Prostate gland (tissue), 2 donors: ENCODE results near the gene TNPO3. TPM values are rescaled to one million over a fixed set of nuclear protein-coding genes. Genes with fewer than 3 reads are reported as not detected.

Experiments
- DNase-seq: peaks from one replicate; pipeline ENCODE4 v3.0.0-alpha.2; 2019; ENCODE audit warnings: low spot score
- H3K27ac ChIP-seq, 2 donors: fragments of 200-600 bp; sonication (generic); 2 replicates each; pipeline ENCODE4 v1.5.1; 2017 to 2019
- H3K27me3 ChIP-seq: fragments of 200-600 bp; sonication (generic); replicated peaks from 2 replicates; pipeline ENCODE4 v1.5.1; 2019; ENCODE audit not compliant: insufficient read depth
- H3K36me3 ChIP-seq, 2 donors: fragments of 200-600 bp; sonication (generic); 1 replicate in 1 of 2; 2 replicates in 1 of 2; pipeline versions ENCODE4 v1.5.1 to v1.8.1; 2017 to 2019
- H3K4me1 ChIP-seq: fragments of 200-600 bp; sonication (generic); replicated peaks from 2 replicates; pipeline ENCODE4 v1.5.1; 2019
- H3K4me3 ChIP-seq, 2 donors: fragments of 200-600 bp; sonication (generic); 2 replicates each; pipeline ENCODE4 v1.5.1; 2017 to 2019
- H3K9me3 ChIP-seq: fragments of 200-600 bp; sonication (generic); 2 replicates; pipeline ENCODE4 v1.5.1; 2017
- CTCF ChIP-seq, 4 experiments: fragments of 200-600 bp in 2 of 4; fragments of 450-650 bp in 2 of 4; sonication (generic) in 2 of 4; IDR thresholded peaks; 1 replicate in 3 of 4; 2 replicates in 1 of 4; pipeline ENCODE4 v1.5.1; 2016 to 2019; ENCODE audit warnings: antibody characterized with exemption in 4 of 4, mild to moderate bottlenecking in 2 of 4, moderate library complexity in 2 of 4
- POLR2A ChIP-seq: fragments of 450-650 bp; IDR thresholded peaks from one replicate; pipeline ENCODE4 v1.6.1; 2016; ENCODE audit warnings: antibody characterized with exemption, mild to moderate bottlenecking
- POLR2AphosphoS5 ChIP-seq: sonication (generic); formaldehyde crosslinking; IDR thresholded peaks from one replicate; pipeline ENCODE4 v1.6.1; 2017; ENCODE audit warnings: antibody characterized with exemption
- WGBS: methylation state at CpG from one replicate; pipeline ENCODE4 v1.1.5; 2018; 5-methylcytosine and 5-hydroxymethylcytosine counted together
- intact Hi-C: fragments of 100-400 bp; cut with DNase I; formaldehyde crosslinking; loops from one replicate; pipeline ENCODE4 v1.14.2; 2022
- total RNA-seq, 2 donors: library from RNA; depleted of rRNA; stranded (reverse); fragments of >200 nt; gene quantifications; one replicate each; pipeline ENCODE4 v1.1.0, GENCODE V29; 2016

TNPO3 gene
- total RNA-seq, 2 donors from 2014 or later = 32.2 to 42.3 TPM

- no peak overlapping the region for H3K27ac ChIP-seq
- no peaks in the 10 kb centered on the region for H3K9me3 ChIP-seq
- no peak overlapping the region for H3K4me3 ChIP-seq
- intact Hi-C loops = no loop called here
- TF ChIP-seq POLR2AphosphoS5 = no peak
- TF ChIP-seq POLR2A = no peak
- no peak for TF ChIP-seq CTCF (IDR thresholded peaks at IDR 0.05)
- no peaks in the 10 kb centered on the region for H3K4me1 ChIP-seq
- H3K27me3 ChIP-seq = no peaks in the 10 kb centered on the region
- H3K36me3 ChIP-seq = peaks cover 4 to 7% of the 10 kb centered on the region in 2 donors
- DNase-seq = no peak
Observed at GRCh38 chr7:128985660-128986059, 69.3 kb downstream of the TNPO3 start.

GRCh38 chr7:128982105-128982504 lies 72.8 kb downstream of the TNPO3 start:
- Histone ChIP-seq H3K4me1 (no peaks in the 10 kb centered on the region), H3K9me3 (no peaks in the 10 kb centered on the region), H3K27me3 (no peaks in the 10 kb centered on the region), H3K4me3 (no peak overlapping the region), H3K27ac (no peak overlapping the region), H3K36me3 (peaks cover 4 to 7% of the 10 kb centered on the region in 2 donors)
- WGBS = 96% methylated on average over 2 of the region's 2 CpGs
- TF ChIP-seq CTCF (IDR thresholded peaks at IDR 0.05) = no peak
- TF ChIP-seq POLR2AphosphoS5 = no peak
- no peak for DNase-seq
- intact Hi-C loops = no loop called here

GRCh38 chr7:128974241-128974934 lies 80.5 kb downstream of the TNPO3 start:
- Histone ChIP-seq H3K36me3 (no peaks in the 10 kb centered on the region), H3K27me3 (no peaks in the 10 kb centered on the region), H3K4me3 (no peak overlapping the region), H3K27ac (no peak overlapping the region), H3K9me3 (no peaks in the 10 kb centered on the region), H3K4me1 (no peaks in the 10 kb centered on the region)
- intact Hi-C loops = no loop called here
- DNase-seq = no peak
- 81% methylated on average over 7 of the region's 7 CpGs for WGBS
- TF ChIP-seq POLR2AphosphoS5 = no peak

- no peak for DNase-seq
- H3K36me3 ChIP-seq = no peaks in the 10 kb centered on the region
- 94% methylated on average over 1 of the region's 1 CpG for WGBS
Observed at GRCh38 chr7:128968624-128969023, 86.3 kb downstream of the TNPO3 start.

GRCh38 chr7:128963327-128963757 lies 91.6 kb downstream of the TNPO3 start:
- no peaks in the 10 kb centered on the region for H3K9me3 ChIP-seq
- intact Hi-C loops = no loop called here
- H3K27ac ChIP-seq = no peak overlapping the region
- no peaks in the 10 kb centered on the region for H3K36me3 ChIP-seq
- DNase-seq = no peak
- no peak overlapping the region for H3K4me3 ChIP-seq
- 94% methylated on average over 1 of the region's 1 CpG for whole genome bisulfite sequencing
- H3K27me3 ChIP-seq = no peaks in the 10 kb centered on the region
- no peak for TF ChIP-seq CTCF (IDR thresholded peaks at IDR 0.05)
- no peak for TF ChIP-seq POLR2A
- no peak for TF ChIP-seq POLR2AphosphoS5
- no peaks in the 10 kb centered on the region for H3K4me1 ChIP-seq

More at GRCh38 chr7:128968624-128969023, 86.3 kb downstream of the TNPO3 start:
- Histone ChIP-seq H3K27me3 (no peaks in the 10 kb centered on the region), H3K4me1 (no peaks in the 10 kb centered on the region), H3K4me3 (no peak overlapping the region), H3K27ac (no peak overlapping the region), H3K9me3 (no peaks in the 10 kb centered on the region)
- intact Hi-C loops = no loop called here
- TF ChIP-seq CTCF (IDR thresholded peaks at IDR 0.05) (no peak), POLR2A (no peak), POLR2AphosphoS5 (no peak)
